Coronary artery (tissue), 2 donors: ENCODE measurements around the gene CCDC167.

Experiments
- DNase-seq: peaks from one replicate; pipeline ENCODE4 v3.0.0-alpha.2; 2017; ENCODE audit warnings: low spot score
- H3K27ac ChIP-seq, 2 donors: fragments of 200-600 bp; sonication (generic); one replicate each; pipeline ENCODE4 v1.5.1; 2016 to 2019
- H3K4me3 ChIP-seq: fragments of 200-600 bp; sonication (generic); 2 replicates; pipeline ENCODE4 v1.5.1; 2016; ENCODE audit warnings: mild to moderate bottlenecking, moderate library complexity
- TF ChIP-seq, protein P1 (sequence below): fragments of 200-600 bp; sonication (generic); IDR thresholded peaks from one replicate; pipeline ENCODE4 v1.5.1; 2019; ENCODE audit warnings: antibody characterized with exemption

The CCDC167 gene

DNA sequence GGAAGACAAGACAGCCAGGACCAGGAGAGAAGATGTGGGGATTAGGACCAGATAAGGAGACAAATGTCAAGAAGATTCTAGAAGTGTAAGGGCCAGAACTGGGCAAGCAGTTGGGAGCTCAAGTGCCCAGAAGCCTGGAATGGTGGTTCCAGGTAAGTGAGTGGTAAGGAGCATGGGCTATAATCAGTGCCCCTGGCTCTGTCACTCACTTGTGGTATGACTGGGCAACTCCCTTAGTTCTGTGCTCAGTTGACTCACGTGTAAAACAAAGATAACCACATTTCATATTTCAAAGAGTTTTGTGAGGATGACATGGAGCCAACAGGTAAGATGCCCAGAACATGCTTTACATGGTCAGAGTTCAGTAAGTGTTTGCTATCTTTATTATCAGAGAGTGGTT is 11.2 kb downstream of the CCDC167 start:
- no peak for DNase-seq
- TF ChIP-seq, protein P1, sequence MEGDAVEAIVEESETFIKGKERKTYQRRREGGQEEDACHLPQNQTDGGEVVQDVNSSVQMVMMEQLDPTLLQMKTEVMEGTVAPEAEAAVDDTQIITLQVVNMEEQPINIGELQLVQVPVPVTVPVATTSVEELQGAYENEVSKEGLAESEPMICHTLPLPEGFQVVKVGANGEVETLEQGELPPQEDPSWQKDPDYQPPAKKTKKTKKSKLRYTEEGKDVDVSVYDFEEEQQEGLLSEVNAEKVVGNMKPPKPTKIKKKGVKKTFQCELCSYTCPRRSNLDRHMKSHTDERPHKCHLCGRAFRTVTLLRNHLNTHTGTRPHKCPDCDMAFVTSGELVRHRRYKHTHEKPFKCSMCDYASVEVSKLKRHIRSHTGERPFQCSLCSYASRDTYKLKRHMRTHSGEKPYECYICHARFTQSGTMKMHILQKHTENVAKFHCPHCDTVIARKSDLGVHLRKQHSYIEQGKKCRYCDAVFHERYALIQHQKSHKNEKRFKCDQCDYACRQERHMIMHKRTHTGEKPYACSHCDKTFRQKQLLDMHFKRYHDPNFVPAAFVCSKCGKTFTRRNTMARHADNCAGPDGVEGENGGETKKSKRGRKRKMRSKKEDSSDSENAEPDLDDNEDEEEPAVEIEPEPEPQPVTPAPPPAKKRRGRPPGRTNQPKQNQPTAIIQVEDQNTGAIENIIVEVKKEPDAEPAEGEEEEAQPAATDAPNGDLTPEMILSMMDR, result no peak
- H3K27ac ChIP-seq, result no peak overlapping the region

DNA sequence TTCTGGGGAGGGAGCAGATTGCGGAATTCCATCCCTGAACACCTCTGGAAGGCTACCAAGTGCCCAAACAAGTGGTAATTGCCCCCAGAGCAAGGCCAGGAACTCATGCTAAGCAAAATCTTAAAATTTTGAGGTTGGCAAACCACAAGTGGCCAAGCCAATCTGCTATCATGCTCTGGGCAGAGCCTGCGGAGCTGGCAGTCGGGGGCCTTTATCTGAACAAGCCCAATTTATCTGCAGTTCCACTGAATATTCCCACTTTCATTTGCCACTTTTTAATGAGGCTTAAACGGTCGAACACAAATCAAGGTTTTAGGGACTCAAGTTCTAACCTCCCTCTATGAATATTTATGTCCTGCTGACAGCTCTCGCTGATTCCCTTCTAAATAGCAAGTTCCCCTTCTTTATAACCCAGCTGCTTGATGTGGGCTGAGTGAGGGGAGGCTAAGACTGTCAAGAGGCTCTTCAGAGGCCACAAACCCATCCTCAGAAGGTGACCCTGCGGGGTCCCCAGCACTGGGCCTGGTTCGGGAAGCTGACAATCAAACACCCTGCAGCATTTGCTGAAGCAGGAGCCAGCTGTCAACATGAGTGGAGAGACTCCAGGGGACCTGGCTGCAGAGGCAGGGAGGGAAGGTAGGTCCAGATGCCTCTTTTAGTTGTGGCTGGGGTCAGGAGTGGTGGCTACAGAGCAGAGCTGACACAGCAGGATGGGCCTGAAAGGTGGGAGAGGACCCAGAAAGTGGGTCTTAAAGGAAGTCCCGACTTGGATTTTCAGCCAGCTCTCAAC is 11.9 kb downstream of the CCDC167 start:
- Histone ChIP-seq H3K4me3 (no peak overlapping the region), H3K27ac (no peak overlapping the region)
- no peak for DNase-seq
- TF ChIP-seq, protein P1, result no peak

More for the DNA sequence above, 11.2 kb downstream of the CCDC167 start:
- H3K4me3 ChIP-seq, result no peak overlapping the region

DNA sequence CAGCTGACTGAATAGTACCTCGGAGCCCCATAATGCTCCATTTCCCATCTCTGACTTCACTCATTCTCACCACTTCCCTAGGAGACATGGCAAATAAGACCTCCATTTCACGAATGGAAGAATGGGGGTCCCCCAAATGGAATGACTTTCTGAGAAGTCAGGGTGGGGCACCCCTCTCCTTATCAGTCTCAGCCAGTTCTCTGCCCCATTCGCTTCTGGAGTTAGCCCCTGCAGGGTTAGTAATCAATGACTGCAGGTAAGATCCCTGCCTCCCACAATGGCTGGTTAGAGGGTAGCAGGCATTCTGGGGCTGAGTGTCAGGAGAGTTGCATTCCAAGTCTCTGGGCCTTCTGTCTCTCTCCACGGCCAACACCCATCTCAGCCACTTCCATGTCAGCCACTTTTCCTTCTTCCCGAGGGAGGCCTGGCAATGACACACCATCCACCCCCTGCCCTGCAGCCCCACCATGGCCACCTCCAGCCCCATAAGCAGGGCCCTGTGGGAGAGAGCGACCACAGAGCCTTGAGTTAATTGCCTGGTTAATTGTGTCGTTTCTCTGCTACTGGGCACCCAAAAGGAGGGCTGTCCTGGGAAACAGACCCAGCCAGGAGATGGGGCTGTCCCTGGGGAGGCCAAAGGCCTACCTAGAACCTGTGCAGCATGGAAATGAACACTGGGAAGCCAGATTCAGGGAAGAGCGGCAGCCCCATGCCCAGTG is 13.4 kb downstream of the CCDC167 start:
- Histone ChIP-seq H3K27ac (no peak overlapping the region), H3K4me3 (no peak overlapping the region)
- DNase-seq, result no peak
- TF ChIP-seq, protein P1, result no peak

DNA sequence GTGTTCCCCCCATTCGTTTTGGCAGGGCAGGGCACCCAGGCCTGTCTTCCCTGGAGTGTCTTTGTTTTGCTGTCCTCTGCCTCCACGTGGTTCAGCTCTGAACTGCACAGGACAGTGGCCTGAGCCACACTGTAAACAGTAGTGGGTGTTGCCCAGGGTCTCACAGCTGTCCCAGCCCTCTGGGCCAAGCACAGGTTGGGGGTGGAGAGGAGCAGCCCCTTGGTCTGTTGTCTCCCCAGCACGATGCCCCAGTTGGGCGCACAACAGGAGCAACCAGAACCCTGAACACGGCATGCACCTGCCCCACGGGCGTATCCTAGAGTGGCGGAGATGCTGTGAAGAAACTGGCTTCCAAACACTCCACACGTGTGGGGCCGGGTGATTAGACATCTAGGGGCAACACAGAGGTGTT is 14.4 kb downstream of the CCDC167 start:
- Histone ChIP-seq H3K27ac (no peak overlapping the region), H3K4me3 (no peak overlapping the region)
- TF ChIP-seq, protein P1, result no peak
- DNase-seq, result no peak

DNA sequence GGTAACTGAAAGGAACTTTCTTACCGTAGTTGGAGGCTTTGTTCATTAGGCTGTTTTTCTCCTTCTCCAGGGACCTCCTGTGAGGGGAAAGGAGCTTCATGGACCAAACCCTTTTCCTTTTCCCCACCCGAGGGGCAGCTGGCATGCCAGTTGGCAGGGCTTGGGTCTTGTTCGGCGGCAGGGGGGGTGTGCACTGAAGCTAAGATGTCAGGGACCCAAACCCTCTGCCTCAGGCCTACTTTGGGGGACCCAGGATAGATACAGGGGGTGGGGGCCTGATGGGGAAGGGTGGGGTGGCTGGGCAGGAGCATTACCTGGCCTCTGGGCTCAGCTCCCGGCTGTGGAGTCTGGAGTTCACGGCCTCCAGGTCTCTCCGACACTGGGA is 14.9 kb downstream of the CCDC167 start:
- Histone ChIP-seq H3K27ac (no peak overlapping the region), H3K4me3 (no peak overlapping the region)
- DNase-seq, result no peak
- TF ChIP-seq, protein P1, result no peak

DNA sequence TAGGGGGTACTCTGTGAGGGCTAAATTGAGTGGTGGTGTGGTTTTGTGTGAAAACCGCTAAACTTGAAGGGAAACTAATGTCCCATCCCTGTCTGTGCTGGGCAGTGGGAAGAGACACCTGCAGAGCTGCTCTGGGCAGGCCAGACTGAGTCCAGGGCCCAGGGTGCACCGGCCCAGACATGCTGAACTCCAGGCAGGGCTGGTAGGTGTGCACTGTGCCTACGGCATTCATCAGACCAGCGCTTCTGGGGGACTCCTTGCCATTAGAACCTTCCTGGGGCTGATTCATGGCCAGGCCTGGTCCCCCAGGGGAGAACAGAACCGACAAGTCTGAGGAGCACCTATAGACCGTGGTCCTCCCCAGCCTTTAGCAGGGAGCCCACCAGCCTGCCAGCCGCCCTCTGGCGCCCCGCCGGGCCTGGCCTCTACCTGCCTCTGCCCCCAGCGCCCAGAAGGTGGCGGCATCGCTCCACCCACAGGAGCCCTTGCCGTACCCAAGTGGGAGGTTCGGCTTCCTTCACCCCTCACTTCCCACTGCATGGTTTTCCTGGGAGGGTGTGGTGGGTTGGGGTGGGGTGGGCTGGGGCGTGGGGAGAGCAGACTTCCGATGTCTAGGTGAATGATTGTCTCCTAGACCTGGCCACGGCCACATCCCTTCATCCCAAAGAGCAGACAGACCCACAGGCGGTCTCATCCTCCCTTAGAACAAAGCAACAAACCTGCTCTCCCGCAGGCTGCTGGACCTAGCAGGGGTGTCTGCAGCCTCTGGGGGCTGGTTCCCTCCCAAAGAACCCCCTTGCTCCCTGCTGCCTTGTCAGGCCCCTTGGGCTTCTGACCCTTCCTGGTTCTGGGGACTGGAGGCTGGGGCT is 15.5 kb downstream of the CCDC167 start:
- no peak overlapping the region for H3K4me3 ChIP-seq
- no peak overlapping the region for H3K27ac ChIP-seq
- TF ChIP-seq, protein P1, result peak; percentile 80
- no peak for DNase-seq
